HTERT RPE-1 (cell line): ENCODE data around the gene PSMB11.
"Not testable (repeated sequence)": the region's sequence is repeated elsewhere in the genome, so short reads cannot be mapped to it uniquely, and the experiment has no call there.

ENCODE experiments used
- in situ Hi-C: fragments of 300-500 bp; cut with MboI; formaldehyde crosslinking; loops from 4 replicates; pipeline ENCODE4 v1.14.3; 2020; ENCODE audit warnings: low sequenced_read_pairs

The PSMB11 gene

GRCh38 chr14:23013054-23013748 is 28.8 kb upstream of the PSMB11 start:
- in situ Hi-C loops = no loop called here

- in situ Hi-C loops = not testable (repeated sequence)
These were observed 28.3 kb upstream of the PSMB11 start for GRCh38 chr14:23013749-23014054.

- in situ Hi-C loops = no loop called here
These were observed 26.4 kb upstream of the PSMB11 start for GRCh38 chr14:23015618-23016017.

- in situ Hi-C loops = no loop called here
These were observed 24.9 kb upstream of the PSMB11 start for GRCh38 chr14:23017091-23017490.

- in situ Hi-C loops = no loop called here
These were observed 23.9 kb upstream of the PSMB11 start for GRCh38 chr14:23018107-23018506.

GRCh38 chr14:23020143-23021128 is 21.6 kb upstream of the PSMB11 start:
- in situ Hi-C loops = no loop called here

GRCh38 chr14:23021434-23021833 is 20.6 kb upstream of the PSMB11 start:
- in situ Hi-C loops = no loop called here

GRCh38 chr14:23021889-23022442 is 20.0 kb upstream of the PSMB11 start:
- in situ Hi-C loops = no loop called here

- in situ Hi-C loops = no loop called here
These were observed 18.8 kb upstream of the PSMB11 start for GRCh38 chr14:23023022-23023794.

- in situ Hi-C loops = no loop called here
These were observed 18.2 kb upstream of the PSMB11 start for GRCh38 chr14:23023795-23024152.

- in situ Hi-C loops = no loop called here
These were observed 17.4 kb upstream of the PSMB11 start for GRCh38 chr14:23024612-23025075.

- in situ Hi-C loops = no loop called here
These were observed 16.7 kb upstream of the PSMB11 start for GRCh38 chr14:23025151-23025814.

GRCh38 chr14:23028799-23029198 is 13.2 kb upstream of the PSMB11 start:
- in situ Hi-C loops = no loop called here

- in situ Hi-C loops = no loop called here
These were observed 11.1 kb upstream of the PSMB11 start for GRCh38 chr14:23030936-23031335.

- in situ Hi-C loops = no loop called here
These were observed 8.7 kb upstream of the PSMB11 start for GRCh38 chr14:23033251-23033727.

GRCh38 chr14:23033801-23034497 is 8.1 kb upstream of the PSMB11 start:
- in situ Hi-C loops = no loop called here

- in situ Hi-C loops = no loop called here
These were observed 7.3 kb upstream of the PSMB11 start, which contains the start of gene PSMB5 for GRCh38 chr14:23034498-23035302. PSMB5 (minus strand) TSS chr14:23034900; CDS start chr14:23034881, 19 bp downstream.

- in situ Hi-C loops = no loop called here
These were observed 6.5 kb upstream of the PSMB11 start for GRCh38 chr14:23035303-23036144.
